Neural progenitor cell (in vitro differentiated cells): ENCODE results near the gene TXNDC11. TPM values are rescaled to one million over a fixed set of nuclear protein-coding genes. Genes with fewer than 3 reads are reported as not detected.

Source experiments
- DNase-seq: peaks from one replicate; pipeline ENCODE4 v3.0.0-alpha.2; 2016; ENCODE audit warnings: low spot score
- H2AFZ ChIP-seq: fragments of 200-600 bp; sonication (generic); replicated peaks from 2 replicates; pipeline ENCODE4 v1.6.1; 2016; ENCODE audit warnings: antibody characterized with exemption
- H3F3A ChIP-seq: fragments of 200-600 bp; sonication (generic); 2 replicates; pipeline ENCODE4 v1.6.1; 2016; ENCODE audit warnings: antibody characterized with exemption, low read depth
- H3K27ac ChIP-seq: fragments of 200-600 bp; sonication (generic); 2 replicates; pipeline ENCODE4 v1.5.1; 2016; ENCODE audit warnings: mild to moderate bottlenecking
- H3K27me3 ChIP-seq: fragments of 200-600 bp; sonication (generic); 2 replicates; pipeline ENCODE4 v1.6.1; 2016; ENCODE audit warnings: mild to moderate bottlenecking, moderate library complexity
- H3K36me3 ChIP-seq: fragments of 200-600 bp; sonication (generic); 2 replicates; pipeline ENCODE4 v1.5.1; 2016
- H3K4me1 ChIP-seq: fragments of 200-600 bp; sonication (generic); 2 replicates; pipeline ENCODE4 v1.6.1; 2016; ENCODE audit warnings: mixed run types
- H3K4me2 ChIP-seq: fragments of 200-600 bp; sonication (generic); 2 replicates; pipeline ENCODE4 v1.6.1; 2016
- H3K4me3 ChIP-seq: fragments of 200-600 bp; sonication (generic); 2 replicates; pipeline ENCODE4 v1.5.1; 2016
- H3K79me2 ChIP-seq: fragments of 200-600 bp; sonication (generic); 2 replicates; pipeline ENCODE4 v1.6.1; 2016; ENCODE audit warnings: low read depth
- H3K9ac ChIP-seq: fragments of 200-600 bp; sonication (generic); 2 replicates; pipeline ENCODE4 v1.6.1; 2016
- H3K9me3 ChIP-seq: fragments of 200-600 bp; sonication (generic); 2 replicates; pipeline ENCODE4 v1.5.1; 2016; ENCODE audit warnings: low read depth
- H4K20me1 ChIP-seq: fragments of 200-600 bp; sonication (generic); 2 replicates; pipeline ENCODE4 v1.6.1; 2016; ENCODE audit warnings: low read depth
- H3K27ac Mint-ChIP-seq: 3 replicates; pipeline ENCODE4 v1.8.0; 2021; ENCODE audit warnings: mixed read lengths
- H3K27me3 Mint-ChIP-seq: 2 replicates; pipeline ENCODE4 v1.8.0; 2022; ENCODE audit warnings: low read depth, mild to moderate bottlenecking, inconsistent platforms, moderate library complexity, mixed read lengths; ENCODE audit not compliant: insufficient read depth
- H3K36me3 Mint-ChIP-seq: 3 replicates; pipeline ENCODE4 v1.8.0; 2021; ENCODE audit warnings: mixed read lengths
- H3K4me1 Mint-ChIP-seq: 3 replicates; pipeline ENCODE4 v1.8.0; 2021; ENCODE audit warnings: mixed read lengths
- H3K4me3 Mint-ChIP-seq: 3 replicates; pipeline ENCODE4 v1.8.0; 2021; ENCODE audit warnings: mild to moderate bottlenecking, moderate library complexity, mixed read lengths
- H3K9me3 Mint-ChIP-seq: 3 replicates; pipeline ENCODE4 v1.8.0; 2020; ENCODE audit warnings: mixed read lengths
- CTCF ChIP-seq: fragments of 200-600 bp; sonication (generic); IDR thresholded peaks from 2 replicates; pipeline ENCODE4 v1.5.1; 2017; ENCODE audit warnings: antibody characterized with exemption, mild to moderate bottlenecking
- EZH2 ChIP-seq: fragments of 200-600 bp; sonication (generic); IDR thresholded peaks from 2 replicates; pipeline ENCODE4 v1.6.1; 2017; ENCODE audit warnings: antibody characterized with exemption, mild to moderate bottlenecking, moderate library complexity
- EZH2phosphoT487 ChIP-seq: fragments of 200-600 bp; sonication (generic); IDR thresholded peaks from 2 replicates; pipeline ENCODE4 v1.6.1; 2017; ENCODE audit warnings: antibody characterized with exemption
- total RNA-seq: library from RNA; depleted of rRNA; stranded (reverse); fragments of >200 nt; gene quantifications from 2 replicates; pipeline ENCODE4 v1.2.3, GENCODE V29; 2015; ENCODE audit warnings: low replicate concordance

The TXNDC11 gene
- total RNA-seq, 1 donor from 2014 or later: 7.4 TPM

GRCh38 chr16:11658896-11659708 lies 83.6 kb downstream of the TXNDC11 start:
- H3K36me3 ChIP-seq: no peaks in the 10 kb centered on the region
- no peaks in the 10 kb centered on the region for H3K36me3 Mint-ChIP-seq
- no peak for DNase-seq
- no peaks in the 10 kb centered on the region for H3K27me3 ChIP-seq
- peak overlapping the region; percentile 18 for H3K27ac Mint-ChIP-seq
- no peak overlapping the region for H3K4me2 ChIP-seq
- TF ChIP-seq EZH2phosphoT487: no peak
- TF ChIP-seq CTCF: no peak
- TF ChIP-seq EZH2: no peak
- peaks cover 7% of the 10 kb centered on the region for H3K4me1 ChIP-seq
- no peaks in the 10 kb centered on the region for H3K79me2 ChIP-seq
- peaks cover 4% of the 10 kb centered on the region for H3K4me1 Mint-ChIP-seq
- H3K9me3 Mint-ChIP-seq: no peaks in the 10 kb centered on the region
- H3K9me3 ChIP-seq: no peaks in the 10 kb centered on the region
- no peak overlapping the region for H3K9ac ChIP-seq
- H3K27ac ChIP-seq: no peak overlapping the region
- H3K4me3 ChIP-seq: no peak overlapping the region
- H2AFZ ChIP-seq: peak overlapping the region; percentile 94
- no peak overlapping the region for H3K4me3 Mint-ChIP-seq
- peaks cover 4% of the 10 kb centered on the region for H3K27me3 Mint-ChIP-seq
- H4K20me1 ChIP-seq: no peaks in the 10 kb centered on the region
- H3F3A ChIP-seq: peaks cover under 1% of the 10 kb centered on the region

GRCh38 chr16:11657556-11657955 lies 85.1 kb downstream of the TXNDC11 start:
- Histone ChIP-seq H3F3A (no peaks in the 10 kb centered on the region), H3K27ac (no peak overlapping the region), H4K20me1 (no peaks in the 10 kb centered on the region), H3K9ac (no peak overlapping the region), H3K4me1 (peaks cover 7% of the 10 kb centered on the region), H3K4me2 (no peak overlapping the region), H3K27me3 (no peaks in the 10 kb centered on the region), H3K36me3 (no peaks in the 10 kb centered on the region), H2AFZ (no peak overlapping the region), H3K4me3 (no peak overlapping the region), H3K79me2 (no peaks in the 10 kb centered on the region), H3K9me3 (no peaks in the 10 kb centered on the region)
- peak overlapping the region; percentile 14 for H3K27ac Mint-ChIP-seq
- DNase-seq: no peak
- no peaks in the 10 kb centered on the region for H3K36me3 Mint-ChIP-seq
- no peak for TF ChIP-seq EZH2phosphoT487
- no peak for TF ChIP-seq CTCF
- TF ChIP-seq EZH2: no peak
- peaks cover 2% of the 10 kb centered on the region for H3K4me1 Mint-ChIP-seq
- no peaks in the 10 kb centered on the region for H3K9me3 Mint-ChIP-seq
- H3K27me3 Mint-ChIP-seq: peaks cover 4% of the 10 kb centered on the region
- no peak overlapping the region for H3K4me3 Mint-ChIP-seq

GRCh38 chr16:11655655-11656054 lies 87.0 kb downstream of the TXNDC11 start:
- H2AFZ ChIP-seq: no peak overlapping the region
- TF ChIP-seq EZH2 (no peak), EZH2phosphoT487 (no peak), CTCF (no peak)
- H3K4me1 Mint-ChIP-seq: peaks cover 2% of the 10 kb centered on the region

More at GRCh38 chr16:11655655-11656054, 87.0 kb downstream of the TXNDC11 start:
- H3K27me3 ChIP-seq: no peaks in the 10 kb centered on the region
- peaks cover 2% of the 10 kb centered on the region for H4K20me1 ChIP-seq
- H3K79me2 ChIP-seq: no peaks in the 10 kb centered on the region
- H3K9ac ChIP-seq: no peak overlapping the region
- no peak overlapping the region for H3K4me3 Mint-ChIP-seq
- no peak overlapping the region for H3K27ac Mint-ChIP-seq
- no peaks in the 10 kb centered on the region for H3K9me3 Mint-ChIP-seq
- no peak overlapping the region for H3K27ac ChIP-seq
- H3K36me3 Mint-ChIP-seq: no peaks in the 10 kb centered on the region
- H3K36me3 ChIP-seq: no peaks in the 10 kb centered on the region
- peaks cover 7% of the 10 kb centered on the region for H3K4me1 ChIP-seq
- H3K4me3 ChIP-seq: no peak overlapping the region
- no peak for DNase-seq
- H3K4me2 ChIP-seq: no peak overlapping the region
- no peaks in the 10 kb centered on the region for H3F3A ChIP-seq
- H3K27me3 Mint-ChIP-seq: peaks cover 8% of the 10 kb centered on the region
- no peaks in the 10 kb centered on the region for H3K9me3 ChIP-seq
